WTC11 (cell line): ENCODE results near the gene IVNS1ABP. TPM values are rescaled to one million over a fixed set of nuclear protein-coding genes. Genes with fewer than 3 reads are reported as not detected.

Experiments
- ATAC-seq: fragments of 200-7000 bp; cut with Tn5 transposase; 2 replicates; pipeline ENCODE4 v1.10.0; 2021; ENCODE audit warnings: mild to moderate bottlenecking, moderate library complexity
- CTCF ChIA-PET: fragments of 300-600 bp; sonication (Branson Sonifier 250); formaldehyde crosslinking; loops from one replicate; lab custom pipeline; 2021; ENCODE audit warnings: antibody characterized with exemption; lab: Charles Lee
- POLR2A ChIA-PET: fragments of 350-600 bp; sonication (Branson Sonifier 250); formaldehyde crosslinking; loops from one replicate; lab custom pipeline; 2021; ENCODE audit warnings: antibody characterized with exemption; lab: Charles Lee
- DNase-seq: peaks from one replicate; pipeline ENCODE4 v3.0.0; 2021; ENCODE audit warnings: low spot score
- H3K27ac Mint-ChIP-seq: 2 replicates; pipeline ENCODE4 v1.8.0; 2021; ENCODE audit warnings: mixed read lengths
- H3K27me3 Mint-ChIP-seq: 2 replicates; pipeline ENCODE4 v1.8.0; 2021; ENCODE audit warnings: low read depth, mild to moderate bottlenecking, moderate library complexity, mixed read lengths
- H3K36me3 Mint-ChIP-seq: 2 replicates; pipeline ENCODE4 v1.8.0; 2021; ENCODE audit warnings: mixed read lengths
- H3K4me1 Mint-ChIP-seq: 2 replicates; pipeline ENCODE4 v1.8.0; 2022; ENCODE audit warnings: mixed read lengths
- H3K4me3 Mint-ChIP-seq: 2 replicates; pipeline ENCODE4 v1.8.0; 2021; ENCODE audit warnings: mild to moderate bottlenecking, moderate library complexity, mixed read lengths
- H3K9me3 Mint-ChIP-seq: 2 replicates; pipeline ENCODE4 v1.8.0; 2021; ENCODE audit warnings: mixed read lengths
- CREM ChIP-seq: sonication (generic); formaldehyde crosslinking; IDR thresholded peaks from 2 replicates; pipeline ENCODE4 v1.8.1; 2022; ENCODE audit warnings: mild to moderate bottlenecking, missing genetic modification reagents, moderate library complexity
- FOXP1 ChIP-seq: sonication (generic); formaldehyde crosslinking; IDR thresholded peaks from 2 replicates; pipeline ENCODE4 v1.8.0; 2022; ENCODE audit warnings: missing genetic modification reagents, mild to moderate bottlenecking, moderate library complexity, borderline replicate concordance
- GABPB1 ChIP-seq: sonication (generic); formaldehyde crosslinking; IDR thresholded peaks from 2 replicates; pipeline ENCODE4 v1.8.1; 2023; ENCODE audit warnings: mild to moderate bottlenecking, missing genetic modification reagents
- JAZF1 ChIP-seq: fragments of 250-450 bp; sonication (Bioruptor Pico); IDR thresholded peaks from 2 replicates; pipeline ENCODE4 v1.9.0; 2021; ENCODE audit warnings: moderate library complexity, mild to moderate bottlenecking, inconsistent platforms
- MYBL2 ChIP-seq: sonication (generic); formaldehyde crosslinking; IDR thresholded peaks from 2 replicates; pipeline ENCODE4 v1.8.1; 2023; ENCODE audit warnings: mild to moderate bottlenecking, moderate library complexity, missing genetic modification reagents
- OVOL2 ChIP-seq: fragments of 250-450 bp; sonication (Bioruptor Pico); IDR thresholded peaks from 2 replicates; pipeline ENCODE4 v1.9.0; 2021; ENCODE audit warnings: mild to moderate bottlenecking, borderline replicate concordance
- SMAD3 ChIP-seq: sonication (generic); formaldehyde crosslinking; IDR thresholded peaks from 2 replicates; pipeline ENCODE4 v1.8.0; 2022; ENCODE audit warnings: missing genetic modification reagents, mild to moderate bottlenecking, borderline replicate concordance
- SOX15 ChIP-seq: fragments of 250-450 bp; sonication (Bioruptor Pico); IDR thresholded peaks from 2 replicates; pipeline ENCODE4 v1.9.0; 2021; ENCODE audit warnings: mild to moderate bottlenecking
- SP1 ChIP-seq: sonication (generic); formaldehyde crosslinking; conservative IDR thresholded peaks from 2 replicates; pipeline ENCODE4 v1.8.1; 2022; ENCODE audit warnings: missing genetic modification reagents
- TCF7 ChIP-seq: sonication (generic); formaldehyde crosslinking; IDR thresholded peaks from 2 replicates; pipeline ENCODE4 v1.8.0; 2022; ENCODE audit warnings: mild to moderate bottlenecking, low read depth, missing genetic modification reagents, moderate library complexity
- ZNF121 ChIP-seq: sonication (generic); formaldehyde crosslinking; IDR thresholded peaks from 2 replicates; pipeline ENCODE4 v1.8.0; 2023; ENCODE audit warnings: missing genetic modification reagents
- ZNF263 ChIP-seq: sonication (generic); formaldehyde crosslinking; IDR thresholded peaks from 2 replicates; pipeline ENCODE4 v1.8.1; 2022; ENCODE audit warnings: low read depth, mild to moderate bottlenecking, moderate library complexity, missing genetic modification reagents
- total RNA-seq: library from RNA; stranded (reverse); gene quantifications from 3 replicates; pipeline ENCODE4 v1.2.3, GENCODE V29; 2021
- TF ChIP-seq, protein P1 (sequence below): fragments of 250-450 bp; sonication (Bioruptor Pico); IDR thresholded peaks from 2 replicates; pipeline ENCODE4 v2.1.2; 2022; ENCODE audit warnings: mild to moderate bottlenecking, moderate library complexity
- TF ChIP-seq, protein P2 (sequence below): sonication (generic); formaldehyde crosslinking; IDR thresholded peaks from 2 replicates; pipeline ENCODE4 v1.8.0; 2022; ENCODE audit warnings: missing genetic modification reagents
- TF ChIP-seq, protein P3 (sequence below): sonication (generic); formaldehyde crosslinking; IDR thresholded peaks from 2 replicates; pipeline ENCODE4 v1.8.0; 2023; ENCODE audit warnings: missing genetic modification reagents
- TF ChIP-seq, protein P4 (sequence below): fragments of 200-600 bp; IDR thresholded peaks from 2 replicates; pipeline ENCODE4 v1.8.0; 2022; ENCODE audit warnings: antibody characterized with exemption
- TF ChIP-seq, protein P5 (sequence below): sonication (generic); formaldehyde crosslinking; IDR thresholded peaks from 2 replicates; pipeline ENCODE4 v1.8.1; 2022; ENCODE audit warnings: mild to moderate bottlenecking, moderate library complexity, missing genetic modification reagents
- TF ChIP-seq, protein P6 (sequence below): sonication (generic); formaldehyde crosslinking; IDR thresholded peaks from 2 replicates; pipeline ENCODE4 v1.8.0; 2022; ENCODE audit warnings: mild to moderate bottlenecking, missing genetic modification reagents
- TF ChIP-seq, protein P7 (sequence below): fragments of 250-450 bp; sonication (Bioruptor Pico); IDR thresholded peaks from 2 replicates; pipeline ENCODE4 v1.9.0; 2021; ENCODE audit warnings: mild to moderate bottlenecking, borderline replicate concordance

IVNS1ABP gene
- total RNA-seq, 1 experiment from 2014 or later = 159 TPM

DNA sequence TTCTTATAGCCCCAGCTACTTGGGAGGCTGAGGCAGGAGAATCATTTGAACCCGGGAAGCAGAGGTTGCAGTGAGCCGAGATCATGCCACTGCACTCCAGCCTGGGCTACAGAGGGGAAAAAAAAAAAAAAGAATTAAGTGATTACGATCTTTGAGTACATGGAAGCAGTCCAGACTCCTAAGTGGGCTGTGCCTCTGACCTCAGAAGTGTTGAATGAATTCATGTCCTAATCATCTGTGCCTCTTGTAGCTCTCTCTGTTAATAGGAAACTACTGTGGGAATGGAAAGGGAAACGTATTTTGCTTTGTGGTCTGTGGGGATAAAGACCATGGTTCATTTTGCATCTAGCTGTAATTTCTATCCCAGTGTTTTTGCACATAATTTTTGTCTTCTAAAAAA lies 8.4 kb upstream of the IVNS1ABP start (continued):
- TF ChIP-seq TCF7 (CRISPR knock-in tag) = no peak
- TF ChIP-seq, protein P1, sequence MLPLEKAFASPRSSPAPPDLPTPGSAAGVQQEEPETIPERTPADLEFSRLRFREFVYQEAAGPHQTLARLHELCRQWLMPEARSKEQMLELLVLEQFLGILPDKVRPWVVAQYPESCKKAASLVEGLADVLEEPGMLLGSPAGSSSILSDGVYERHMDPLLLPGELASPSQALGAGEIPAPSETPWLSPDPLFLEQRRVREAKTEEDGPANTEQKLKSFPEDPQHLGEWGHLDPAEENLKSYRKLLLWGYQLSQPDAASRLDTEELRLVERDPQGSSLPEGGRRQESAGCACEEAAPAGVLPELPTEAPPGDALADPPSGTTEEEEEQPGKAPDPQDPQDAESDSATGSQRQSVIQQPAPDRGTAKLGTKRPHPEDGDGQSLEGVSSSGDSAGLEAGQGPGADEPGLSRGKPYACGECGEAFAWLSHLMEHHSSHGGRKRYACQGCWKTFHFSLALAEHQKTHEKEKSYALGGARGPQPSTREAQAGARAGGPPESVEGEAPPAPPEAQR = no peak
- no peak for TF ChIP-seq JAZF1
- TF ChIP-seq OVOL2 (CRISPR knock-in tag) = no peak
- no peak for TF ChIP-seq SMAD3 (CRISPR knock-in tag)

DNA sequence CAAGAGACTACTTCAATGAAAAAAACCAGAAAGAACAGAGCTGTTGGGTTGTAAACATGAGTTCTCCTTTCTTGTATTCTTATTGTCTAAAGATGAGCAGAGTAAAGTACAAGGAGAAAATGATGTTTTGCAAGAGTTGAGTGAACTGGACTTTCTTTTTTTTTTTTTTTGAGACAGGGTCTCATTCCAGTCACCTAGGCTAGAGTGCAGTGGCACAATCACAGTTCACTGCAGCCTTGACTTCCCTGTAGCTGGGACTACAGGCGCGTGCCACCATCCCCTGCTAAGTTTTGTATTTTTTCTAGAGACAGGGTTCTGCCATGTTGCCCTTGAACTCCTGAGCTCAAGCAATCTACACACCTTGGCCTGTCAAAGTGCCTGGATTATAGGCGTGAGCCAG lies 7.1 kb upstream of the IVNS1ABP start:
- DNase-seq (no peak), ATAC-seq (no peak)
- Mint-ChIP-seq H3K9me3 (peaks cover 20% of the 10 kb centered on the region), H3K27me3 (no peaks in the 10 kb centered on the region), H3K27ac (no peak overlapping the region), H3K4me3 (no peak overlapping the region), H3K36me3 (peaks cover 25% of the 10 kb centered on the region), H3K4me1 (peaks cover 8% of the 10 kb centered on the region)
- no peak for TF ChIP-seq MYBL2
- no peak for TF ChIP-seq CREM (CRISPR knock-in tag)
- TF ChIP-seq, protein P2, sequence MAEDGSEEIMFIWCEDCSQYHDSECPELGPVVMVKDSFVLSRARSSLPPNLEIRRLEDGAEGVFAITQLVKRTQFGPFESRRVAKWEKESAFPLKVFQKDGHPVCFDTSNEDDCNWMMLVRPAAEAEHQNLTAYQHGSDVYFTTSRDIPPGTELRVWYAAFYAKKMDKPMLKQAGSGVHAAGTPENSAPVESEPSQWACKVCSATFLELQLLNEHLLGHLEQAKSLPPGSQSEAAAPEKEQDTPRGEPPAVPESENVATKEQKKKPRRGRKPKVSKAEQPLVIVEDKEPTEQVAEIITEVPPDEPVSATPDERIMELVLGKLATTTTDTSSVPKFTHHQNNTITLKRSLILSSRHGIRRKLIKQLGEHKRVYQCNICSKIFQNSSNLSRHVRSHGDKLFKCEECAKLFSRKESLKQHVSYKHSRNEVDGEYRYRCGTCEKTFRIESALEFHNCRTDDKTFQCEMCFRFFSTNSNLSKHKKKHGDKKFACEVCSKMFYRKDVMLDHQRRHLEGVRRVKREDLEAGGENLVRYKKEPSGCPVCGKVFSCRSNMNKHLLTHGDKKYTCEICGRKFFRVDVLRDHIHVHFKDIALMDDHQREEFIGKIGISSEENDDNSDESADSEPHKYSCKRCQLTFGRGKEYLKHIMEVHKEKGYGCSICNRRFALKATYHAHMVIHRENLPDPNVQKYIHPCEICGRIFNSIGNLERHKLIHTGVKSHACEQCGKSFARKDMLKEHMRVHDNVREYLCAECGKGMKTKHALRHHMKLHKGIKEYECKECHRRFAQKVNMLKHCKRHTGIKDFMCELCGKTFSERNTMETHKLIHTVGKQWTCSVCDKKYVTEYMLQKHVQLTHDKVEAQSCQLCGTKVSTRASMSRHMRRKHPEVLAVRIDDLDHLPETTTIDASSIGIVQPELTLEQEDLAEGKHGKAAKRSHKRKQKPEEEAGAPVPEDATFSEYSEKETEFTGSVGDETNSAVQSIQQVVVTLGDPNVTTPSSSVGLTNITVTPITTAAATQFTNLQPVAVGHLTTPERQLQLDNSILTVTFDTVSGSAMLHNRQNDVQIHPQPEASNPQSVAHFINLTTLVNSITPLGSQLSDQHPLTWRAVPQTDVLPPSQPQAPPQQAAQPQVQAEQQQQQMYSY (CRISPR knock-in tag) = no peak
- no peak for TF ChIP-seq JAZF1
- TF ChIP-seq, protein P3, sequence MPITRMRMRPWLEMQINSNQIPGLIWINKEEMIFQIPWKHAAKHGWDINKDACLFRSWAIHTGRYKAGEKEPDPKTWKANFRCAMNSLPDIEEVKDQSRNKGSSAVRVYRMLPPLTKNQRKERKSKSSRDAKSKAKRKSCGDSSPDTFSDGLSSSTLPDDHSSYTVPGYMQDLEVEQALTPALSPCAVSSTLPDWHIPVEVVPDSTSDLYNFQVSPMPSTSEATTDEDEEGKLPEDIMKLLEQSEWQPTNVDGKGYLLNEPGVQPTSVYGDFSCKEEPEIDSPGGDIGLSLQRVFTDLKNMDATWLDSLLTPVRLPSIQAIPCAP (CRISPR knock-in tag) = no peak
- TF ChIP-seq ZNF121 (CRISPR knock-in tag) = no peak
- no peak for TF ChIP-seq FOXP1 (CRISPR knock-in tag)
- TF ChIP-seq ZNF263 (CRISPR knock-in tag) = no peak
- TF ChIP-seq TCF7 (CRISPR knock-in tag) = no peak
- no peak for TF ChIP-seq GABPB1 (CRISPR knock-in tag)
- TF ChIP-seq SOX15 (CRISPR knock-in tag) = no peak
- TF ChIP-seq, protein P4, sequence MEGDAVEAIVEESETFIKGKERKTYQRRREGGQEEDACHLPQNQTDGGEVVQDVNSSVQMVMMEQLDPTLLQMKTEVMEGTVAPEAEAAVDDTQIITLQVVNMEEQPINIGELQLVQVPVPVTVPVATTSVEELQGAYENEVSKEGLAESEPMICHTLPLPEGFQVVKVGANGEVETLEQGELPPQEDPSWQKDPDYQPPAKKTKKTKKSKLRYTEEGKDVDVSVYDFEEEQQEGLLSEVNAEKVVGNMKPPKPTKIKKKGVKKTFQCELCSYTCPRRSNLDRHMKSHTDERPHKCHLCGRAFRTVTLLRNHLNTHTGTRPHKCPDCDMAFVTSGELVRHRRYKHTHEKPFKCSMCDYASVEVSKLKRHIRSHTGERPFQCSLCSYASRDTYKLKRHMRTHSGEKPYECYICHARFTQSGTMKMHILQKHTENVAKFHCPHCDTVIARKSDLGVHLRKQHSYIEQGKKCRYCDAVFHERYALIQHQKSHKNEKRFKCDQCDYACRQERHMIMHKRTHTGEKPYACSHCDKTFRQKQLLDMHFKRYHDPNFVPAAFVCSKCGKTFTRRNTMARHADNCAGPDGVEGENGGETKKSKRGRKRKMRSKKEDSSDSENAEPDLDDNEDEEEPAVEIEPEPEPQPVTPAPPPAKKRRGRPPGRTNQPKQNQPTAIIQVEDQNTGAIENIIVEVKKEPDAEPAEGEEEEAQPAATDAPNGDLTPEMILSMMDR = no peak
- TF ChIP-seq, protein P5, sequence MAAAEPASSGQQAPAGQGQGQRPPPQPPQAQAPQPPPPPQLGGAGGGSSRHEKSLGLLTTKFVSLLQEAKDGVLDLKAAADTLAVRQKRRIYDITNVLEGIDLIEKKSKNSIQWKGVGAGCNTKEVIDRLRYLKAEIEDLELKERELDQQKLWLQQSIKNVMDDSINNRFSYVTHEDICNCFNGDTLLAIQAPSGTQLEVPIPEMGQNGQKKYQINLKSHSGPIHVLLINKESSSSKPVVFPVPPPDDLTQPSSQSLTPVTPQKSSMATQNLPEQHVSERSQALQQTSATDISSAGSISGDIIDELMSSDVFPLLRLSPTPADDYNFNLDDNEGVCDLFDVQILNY = no peak
- TF ChIP-seq, protein P6, sequence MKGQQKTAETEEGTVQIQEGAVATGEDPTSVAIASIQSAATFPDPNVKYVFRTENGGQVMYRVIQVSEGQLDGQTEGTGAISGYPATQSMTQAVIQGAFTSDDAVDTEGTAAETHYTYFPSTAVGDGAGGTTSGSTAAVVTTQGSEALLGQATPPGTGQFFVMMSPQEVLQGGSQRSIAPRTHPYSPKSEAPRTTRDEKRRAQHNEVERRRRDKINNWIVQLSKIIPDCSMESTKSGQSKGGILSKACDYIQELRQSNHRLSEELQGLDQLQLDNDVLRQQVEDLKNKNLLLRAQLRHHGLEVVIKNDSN (CRISPR knock-in tag) = no peak
- TF ChIP-seq SP1 = no peak
- TF ChIP-seq, protein P7, sequence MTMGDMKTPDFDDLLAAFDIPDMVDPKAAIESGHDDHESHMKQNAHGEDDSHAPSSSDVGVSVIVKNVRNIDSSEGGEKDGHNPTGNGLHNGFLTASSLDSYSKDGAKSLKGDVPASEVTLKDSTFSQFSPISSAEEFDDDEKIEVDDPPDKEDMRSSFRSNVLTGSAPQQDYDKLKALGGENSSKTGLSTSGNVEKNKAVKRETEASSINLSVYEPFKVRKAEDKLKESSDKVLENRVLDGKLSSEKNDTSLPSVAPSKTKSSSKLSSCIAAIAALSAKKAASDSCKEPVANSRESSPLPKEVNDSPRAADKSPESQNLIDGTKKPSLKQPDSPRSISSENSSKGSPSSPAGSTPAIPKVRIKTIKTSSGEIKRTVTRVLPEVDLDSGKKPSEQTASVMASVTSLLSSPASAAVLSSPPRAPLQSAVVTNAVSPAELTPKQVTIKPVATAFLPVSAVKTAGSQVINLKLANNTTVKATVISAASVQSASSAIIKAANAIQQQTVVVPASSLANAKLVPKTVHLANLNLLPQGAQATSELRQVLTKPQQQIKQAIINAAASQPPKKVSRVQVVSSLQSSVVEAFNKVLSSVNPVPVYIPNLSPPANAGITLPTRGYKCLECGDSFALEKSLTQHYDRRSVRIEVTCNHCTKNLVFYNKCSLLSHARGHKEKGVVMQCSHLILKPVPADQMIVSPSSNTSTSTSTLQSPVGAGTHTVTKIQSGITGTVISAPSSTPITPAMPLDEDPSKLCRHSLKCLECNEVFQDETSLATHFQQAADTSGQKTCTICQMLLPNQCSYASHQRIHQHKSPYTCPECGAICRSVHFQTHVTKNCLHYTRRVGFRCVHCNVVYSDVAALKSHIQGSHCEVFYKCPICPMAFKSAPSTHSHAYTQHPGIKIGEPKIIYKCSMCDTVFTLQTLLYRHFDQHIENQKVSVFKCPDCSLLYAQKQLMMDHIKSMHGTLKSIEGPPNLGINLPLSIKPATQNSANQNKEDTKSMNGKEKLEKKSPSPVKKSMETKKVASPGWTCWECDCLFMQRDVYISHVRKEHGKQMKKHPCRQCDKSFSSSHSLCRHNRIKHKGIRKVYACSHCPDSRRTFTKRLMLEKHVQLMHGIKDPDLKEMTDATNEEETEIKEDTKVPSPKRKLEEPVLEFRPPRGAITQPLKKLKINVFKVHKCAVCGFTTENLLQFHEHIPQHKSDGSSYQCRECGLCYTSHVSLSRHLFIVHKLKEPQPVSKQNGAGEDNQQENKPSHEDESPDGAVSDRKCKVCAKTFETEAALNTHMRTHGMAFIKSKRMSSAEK (CRISPR knock-in tag) = no peak
- CTCF ChIA-PET = interaction anchor here (0.7 kb wide), 1 partner anchor 132 kb away, joined by 3 read pairs; no protein-coding TSS in a partner anchor
- POLR2A ChIA-PET = no interaction called here
